Astrocyte of the spinal cord (primary cell): Measurements from ENCODE around the gene FOXN4.

Source experiments
- DNase-seq: peaks from one replicate; pipeline ENCODE4 v3.0.0; 2011; ENCODE audit warnings: low read depth, low spot score
- H3K4me3 ChIP-seq: 2 replicates; pipeline ENCODE4 v1.5.1; 2011; ENCODE audit warnings: low read depth, mild to moderate bottlenecking, low read length, moderate library complexity
- CTCF ChIP-seq: IDR thresholded peaks from 2 replicates; pipeline ENCODE4 v1.5.1; 2012; ENCODE audit warnings: low read depth, mild to moderate bottlenecking, low read length, inconsistent platforms
- in situ Hi-C: cut with HindIII; loops from 2 replicates; pipeline ENCODE4 v1.10.0; 2017; ENCODE audit warnings: low sequenced_read_pairs

The FOXN4 gene

DNA sequence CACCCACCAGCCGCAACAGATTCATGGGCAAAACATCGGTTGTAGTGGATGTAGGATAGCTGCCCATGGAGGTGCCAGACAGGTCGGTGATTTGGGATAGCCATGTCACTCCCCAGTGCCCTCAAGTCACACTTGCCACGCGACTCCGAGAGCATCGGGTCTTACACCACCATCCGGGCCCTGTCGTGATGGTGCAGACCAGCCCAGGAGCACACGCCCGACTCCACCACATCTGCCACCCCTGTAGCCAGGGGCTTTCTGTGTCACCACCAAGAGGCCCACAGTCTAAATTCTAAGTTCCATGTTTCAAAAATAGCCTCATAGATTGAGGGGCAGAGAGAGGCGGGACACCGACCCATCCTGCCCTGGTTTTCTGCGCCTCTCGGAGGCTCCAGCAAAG lies 18.0 kb downstream of the FOXN4 start:
- no peak for DNase-seq
- no peak for TF ChIP-seq CTCF
- in situ Hi-C loops: no loop called here
- H3K4me3 ChIP-seq: no peak overlapping the region

DNA sequence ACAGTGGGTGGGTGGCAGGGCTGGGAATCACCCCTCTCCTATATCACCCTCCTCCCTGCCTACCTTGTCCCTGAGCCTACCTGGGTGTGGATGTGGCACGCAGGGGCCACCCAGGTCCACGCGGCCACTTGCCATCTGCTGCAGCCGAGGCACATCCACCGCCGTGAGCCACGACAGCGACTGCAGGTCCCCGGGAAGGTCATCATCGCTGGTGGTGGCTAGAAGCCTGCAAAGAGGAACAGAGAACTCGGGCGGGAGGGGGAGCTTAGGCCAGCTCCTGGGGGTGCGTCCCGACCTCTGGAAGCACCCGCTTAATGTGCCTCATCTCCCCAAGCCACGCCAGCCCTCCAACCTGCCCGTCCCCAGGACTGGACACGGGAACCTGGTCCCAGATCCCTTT lies 19.0 kb downstream of the FOXN4 start:
- TF ChIP-seq CTCF: no peak
- DNase-seq: no peak
- in situ Hi-C loops: no loop called here
- H3K4me3 ChIP-seq: no peak overlapping the region

DNA sequence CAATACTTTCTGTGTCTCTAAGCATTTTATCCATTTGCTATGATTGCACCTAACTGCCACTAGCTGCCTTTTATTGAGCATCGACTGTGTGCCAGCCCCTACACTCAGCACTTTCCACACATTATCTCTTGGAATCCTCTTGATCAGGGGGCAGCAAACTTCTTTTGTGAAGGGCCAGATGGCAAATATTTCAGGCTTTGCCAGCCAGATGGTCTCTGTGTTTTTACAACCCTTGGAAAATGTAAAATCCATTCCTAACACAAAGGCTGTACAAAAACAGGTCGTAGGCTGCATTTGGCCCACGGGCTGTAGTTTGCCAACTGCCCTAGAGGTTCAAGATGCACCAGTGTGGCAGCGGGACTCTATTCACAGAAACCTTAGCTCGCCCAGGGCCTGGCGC lies 19.5 kb downstream of the FOXN4 start:
- no peak overlapping the region for H3K4me3 ChIP-seq
- TF ChIP-seq CTCF: no peak
- no peak for DNase-seq
- in situ Hi-C loops: no loop called here

GRCh38 chr12:109289004-109289403 lies 20.1 kb downstream of the FOXN4 start:
- in situ Hi-C loops: no loop called here
- no peak for DNase-seq
- TF ChIP-seq CTCF: no peak
- H3K4me3 ChIP-seq: no peak overlapping the region

DNA sequence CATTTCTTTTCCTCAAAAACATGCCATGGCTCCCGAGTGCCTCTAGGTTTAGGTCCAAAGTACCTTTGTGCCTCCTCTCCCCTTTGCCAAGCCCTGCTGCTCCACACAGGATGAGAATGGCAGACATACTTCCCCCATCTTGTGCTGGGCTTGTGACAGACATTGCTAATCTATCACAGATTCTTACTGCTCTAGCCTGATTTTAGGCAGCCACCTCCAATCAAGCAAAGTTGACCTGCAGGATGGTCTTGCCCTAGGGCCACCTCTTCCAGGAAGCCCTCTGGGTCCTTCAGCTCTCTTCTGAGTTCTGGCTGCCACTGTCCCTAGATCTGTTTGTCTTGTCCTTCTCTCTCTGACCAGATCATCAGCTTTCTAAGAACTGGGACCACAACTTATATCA lies 20.5 kb downstream of the FOXN4 start:
- TF ChIP-seq CTCF: no peak
- in situ Hi-C loops: no loop called here
- H3K4me3 ChIP-seq: no peak overlapping the region
- DNase-seq: no peak

GRCh38 chr12:109287811-109288469 lies 21.1 kb downstream of the FOXN4 start:
- TF ChIP-seq CTCF: no peak
- in situ Hi-C loops: no loop called here
- DNase-seq: no peak
- H3K4me3 ChIP-seq: no peak overlapping the region

GRCh38 chr12:109287181-109287580 lies 21.9 kb downstream of the FOXN4 start:
- DNase-seq: no peak
- in situ Hi-C loops: no loop called here
- no peak for TF ChIP-seq CTCF
- H3K4me3 ChIP-seq: no peak overlapping the region
